HG02870 (cell line): ENCODE data around the gene XYLT1.

ENCODE experiments used
- ATAC-seq: cut with Tn5 transposase; IDR thresholded peaks from one replicate; pipeline ENCODE4 v1.9.1; 2021; ENCODE audit warnings: mild to moderate bottlenecking, moderate library complexity; ENCODE audit not compliant: unreplicated experiment

XYLT1 gene

DNA sequence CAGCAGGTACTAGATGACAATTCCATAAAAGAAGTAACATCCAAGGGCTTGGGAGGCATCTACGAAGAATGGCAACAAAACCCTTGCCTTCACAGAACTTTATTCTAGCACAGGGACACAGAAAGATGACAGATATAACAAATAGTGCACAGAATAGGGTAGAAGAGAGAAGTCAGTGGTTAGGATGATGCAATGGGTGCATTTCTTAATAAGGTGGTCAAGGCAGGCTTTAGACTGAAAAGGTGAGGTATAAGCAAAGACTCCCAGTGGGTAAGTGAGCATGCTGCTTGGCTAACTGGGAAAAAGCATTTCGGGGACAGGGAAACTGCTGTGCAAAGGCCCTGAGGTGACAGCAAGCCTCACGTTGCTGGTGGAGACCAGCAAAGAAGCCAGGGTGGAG lies 175.9 kb downstream of the XYLT1 start:
- no peak for ATAC-seq

DNA sequence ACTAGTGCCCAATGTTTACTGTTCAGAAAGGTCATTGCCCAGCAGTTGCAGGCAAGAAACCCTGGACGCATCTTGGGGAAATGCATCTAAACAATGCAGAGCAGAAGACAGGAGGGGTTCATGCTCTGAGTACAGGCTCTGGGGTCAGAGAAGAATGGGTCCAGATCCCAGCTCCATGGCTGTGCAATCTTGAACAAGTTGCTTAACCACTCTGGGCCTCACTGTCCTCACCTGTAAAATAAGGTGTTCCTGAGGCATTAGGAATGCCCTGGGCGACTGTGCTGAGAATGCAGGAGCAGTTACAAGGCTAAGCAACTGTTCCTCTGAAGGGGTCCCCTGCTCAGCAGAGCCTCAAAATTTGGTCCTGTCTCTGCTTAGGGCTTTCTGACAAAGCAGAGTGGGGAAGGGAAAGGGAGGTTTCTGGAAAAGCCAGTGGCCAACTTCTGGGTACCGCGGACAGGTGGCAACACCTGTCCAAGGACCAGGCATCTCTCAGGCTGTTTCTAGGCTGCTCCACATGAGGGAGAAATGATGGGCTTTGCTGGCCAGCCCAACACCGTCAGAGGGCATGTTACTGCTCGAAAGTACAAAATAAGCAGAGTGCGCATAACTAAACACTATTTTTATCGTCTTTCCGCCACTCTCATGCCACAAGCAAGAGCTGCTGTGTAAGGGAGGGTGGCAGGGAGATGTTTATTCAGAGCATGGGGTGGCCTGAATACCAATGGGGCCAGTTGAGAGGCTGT lies 176.8 kb downstream of the XYLT1 start:
- no peak for ATAC-seq

DNA sequence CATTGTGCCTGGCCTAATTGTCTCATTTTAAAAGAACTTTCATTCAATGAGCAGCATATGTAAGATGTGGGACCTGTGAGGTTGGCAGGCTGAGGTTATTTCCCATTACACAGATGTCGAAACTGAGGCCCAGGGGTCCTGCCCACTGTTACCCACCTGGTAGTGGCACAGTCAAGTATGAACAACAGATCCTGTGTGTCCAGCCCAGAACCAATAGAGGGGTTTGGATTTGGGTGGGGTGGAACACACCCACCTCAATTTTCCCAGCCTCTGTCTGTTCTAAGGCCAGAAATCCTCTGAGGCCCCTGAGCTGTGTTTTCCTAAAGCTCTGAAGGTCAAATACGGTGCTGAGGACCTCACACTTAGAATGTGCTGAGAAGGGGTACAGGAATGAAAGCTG lies 179.5 kb downstream of the XYLT1 start:
- no peak for ATAC-seq

DNA sequence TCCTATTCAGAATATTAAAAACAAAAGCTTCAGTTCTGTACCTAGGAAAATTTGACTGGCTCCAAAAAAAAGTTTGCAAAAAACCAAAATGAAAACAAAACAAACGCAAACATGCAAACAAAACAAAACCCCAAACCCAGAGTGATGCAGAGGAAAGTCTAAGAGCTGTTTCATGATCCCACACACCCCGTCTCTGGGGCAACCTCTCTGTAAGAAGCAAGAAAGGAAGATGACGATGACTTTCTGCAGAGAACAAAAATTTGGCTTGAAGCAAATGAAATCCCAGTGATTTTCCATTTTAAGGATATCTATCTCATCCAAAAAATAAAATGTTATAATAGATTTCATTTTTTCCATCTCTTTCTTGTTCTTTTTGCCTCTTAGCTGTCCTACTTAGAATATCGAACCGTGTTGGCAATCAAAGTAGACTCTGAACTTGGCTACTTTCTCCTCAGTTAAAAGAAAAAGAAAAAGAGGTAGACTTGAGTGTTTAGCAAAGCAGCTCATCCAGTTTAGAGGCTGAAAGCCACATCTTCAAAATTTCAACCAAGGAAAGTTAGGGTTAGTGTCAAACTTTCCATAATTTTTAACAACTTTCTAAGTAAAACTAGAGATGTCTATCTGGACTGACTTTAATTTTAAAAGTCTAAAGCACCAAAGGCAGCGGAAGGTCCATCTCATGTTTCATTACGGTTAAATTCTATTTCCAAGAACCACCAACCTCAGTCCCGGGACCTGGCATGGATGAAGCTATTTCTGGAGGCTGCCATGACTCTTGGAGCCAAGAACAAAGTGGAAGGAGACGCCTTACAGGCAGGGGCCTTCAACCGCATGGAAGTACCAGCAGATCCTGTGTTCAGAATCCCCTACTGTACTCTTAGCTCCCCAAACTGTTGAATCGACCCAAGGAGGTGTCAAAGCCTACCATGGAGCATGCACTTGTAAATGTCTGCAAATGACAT lies 180.8 kb downstream of the XYLT1 start:
- no peak for ATAC-seq

DNA sequence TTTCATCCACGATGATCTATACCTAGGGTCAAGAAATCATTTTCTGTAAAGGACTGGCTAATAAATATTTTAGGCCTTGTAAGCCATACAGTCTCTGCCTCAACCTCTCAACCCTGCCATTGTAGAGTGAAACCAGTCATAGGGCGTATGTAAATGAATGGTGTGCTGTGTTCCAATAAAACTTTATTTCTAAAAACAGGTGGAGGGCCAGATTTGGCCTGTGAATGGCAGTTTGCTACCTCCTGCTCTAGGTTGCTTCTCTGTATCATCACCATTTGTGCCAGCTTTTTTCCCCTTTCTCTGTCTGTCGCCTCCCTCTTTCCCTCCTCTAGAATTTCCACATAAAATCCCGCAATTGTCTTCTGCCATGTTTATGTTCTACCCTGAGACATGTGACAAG lies 181.7 kb downstream of the XYLT1 start:
- no peak for ATAC-seq

DNA sequence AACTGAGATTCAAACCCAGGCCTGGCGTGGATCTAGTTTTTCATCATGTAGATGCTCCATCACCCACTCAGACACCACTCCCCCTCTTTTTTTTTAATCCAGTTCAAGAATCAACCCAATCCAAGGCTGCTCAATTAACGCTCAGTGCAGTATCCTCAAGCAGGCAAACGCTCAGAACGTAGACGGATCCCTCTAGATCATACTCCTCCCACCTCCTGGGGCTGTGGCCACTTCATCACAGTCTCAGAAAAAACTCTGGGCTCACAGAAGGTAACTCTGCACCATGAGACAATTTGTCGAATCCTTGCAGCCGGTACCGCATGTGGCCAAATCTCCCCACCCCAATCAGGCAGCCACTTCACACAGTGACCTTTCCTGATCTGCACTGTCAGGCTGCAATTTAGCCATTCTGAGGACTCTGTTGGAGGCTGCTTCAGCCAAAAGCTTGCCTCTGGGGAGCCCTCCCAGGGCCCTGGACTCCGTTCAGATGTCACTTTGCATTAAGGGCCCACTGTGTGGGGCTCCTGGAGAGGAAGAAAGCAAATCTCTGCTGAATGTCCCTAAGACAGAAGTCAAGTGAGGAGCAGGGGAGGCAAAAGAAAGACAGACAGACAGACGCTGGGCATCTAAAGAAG lies 183.5 kb downstream of the XYLT1 start:
- ATAC-seq: no peak

DNA sequence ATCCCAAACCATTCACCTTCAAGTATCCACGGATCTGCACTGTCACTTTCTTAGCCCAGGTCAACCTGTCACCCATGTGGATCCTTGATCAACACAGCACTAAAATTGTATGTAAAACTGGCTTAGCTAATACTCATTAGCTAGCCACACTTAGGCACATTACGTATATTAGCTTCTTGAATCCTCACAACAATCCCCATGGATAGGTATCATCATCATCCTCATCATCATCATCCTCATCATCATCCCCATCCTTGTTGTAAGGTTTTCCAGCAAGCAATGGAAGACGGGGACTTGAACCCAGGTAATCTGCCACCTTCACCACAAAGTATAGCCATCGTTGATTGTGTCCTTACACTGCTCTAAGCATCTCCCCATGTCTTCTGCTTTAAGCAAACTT lies 184.3 kb downstream of the XYLT1 start:
- ATAC-seq: no peak

DNA sequence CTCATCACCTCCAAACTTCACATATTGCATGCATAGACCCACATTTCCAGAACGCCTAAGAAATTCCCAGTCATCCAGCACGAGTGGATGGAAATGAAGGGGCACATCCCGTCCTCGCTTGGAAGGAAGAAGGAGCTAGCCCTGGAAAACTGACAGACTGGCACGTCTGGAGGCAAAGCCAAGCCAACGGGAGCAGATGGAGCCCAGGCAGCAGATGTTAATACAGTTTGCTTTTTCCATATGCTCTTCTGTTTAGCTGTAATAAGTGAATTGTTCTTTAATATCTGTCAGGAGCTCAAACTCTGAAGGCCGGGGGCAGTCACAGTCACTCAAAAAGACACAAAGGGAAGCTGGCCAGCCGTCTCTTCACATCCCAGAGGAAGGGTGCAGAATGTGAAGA lies 187.7 kb downstream of the XYLT1 start:
- ATAC-seq: no peak

DNA sequence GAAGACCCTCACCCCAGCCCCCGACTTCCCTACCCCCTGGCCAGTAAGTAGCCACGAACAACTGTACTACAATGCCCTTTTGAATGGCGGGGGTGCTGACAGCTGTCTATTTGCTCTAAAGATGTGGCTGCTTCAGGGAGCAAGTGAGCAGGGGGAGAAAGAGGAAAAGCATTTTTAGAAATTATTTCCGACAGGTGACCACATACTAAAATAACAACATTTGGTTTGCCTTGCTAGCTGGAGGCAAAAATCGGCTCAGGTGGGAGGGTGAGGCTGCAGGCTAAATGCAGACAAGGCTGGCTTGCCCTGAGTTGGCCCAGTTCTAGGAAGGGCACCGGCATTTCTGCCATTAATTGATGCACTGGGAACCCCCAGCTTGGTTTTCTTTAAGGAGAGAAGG lies 188.5 kb downstream of the XYLT1 start:
- no peak for ATAC-seq

DNA sequence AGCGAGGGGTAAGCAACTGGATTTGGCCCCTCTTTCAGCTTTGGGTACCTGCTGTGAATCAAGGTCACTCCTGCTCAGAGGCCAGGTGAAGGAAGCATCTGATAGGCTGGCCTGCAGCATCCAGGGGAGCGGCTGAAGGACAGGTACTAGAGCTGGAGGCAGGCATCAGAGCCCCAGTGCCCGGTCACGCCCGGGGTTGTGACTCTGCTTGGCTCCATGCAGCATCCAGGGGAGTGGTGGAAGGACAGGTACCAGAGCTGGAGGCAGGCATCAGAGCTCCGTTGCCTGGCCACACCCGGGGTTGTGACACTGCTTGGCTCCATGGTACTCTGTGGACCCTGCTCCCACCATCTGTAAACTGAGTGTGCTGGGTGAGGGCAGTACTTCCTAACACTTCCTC lies 189.7 kb downstream of the XYLT1 start:
- ATAC-seq: no peak

DNA sequence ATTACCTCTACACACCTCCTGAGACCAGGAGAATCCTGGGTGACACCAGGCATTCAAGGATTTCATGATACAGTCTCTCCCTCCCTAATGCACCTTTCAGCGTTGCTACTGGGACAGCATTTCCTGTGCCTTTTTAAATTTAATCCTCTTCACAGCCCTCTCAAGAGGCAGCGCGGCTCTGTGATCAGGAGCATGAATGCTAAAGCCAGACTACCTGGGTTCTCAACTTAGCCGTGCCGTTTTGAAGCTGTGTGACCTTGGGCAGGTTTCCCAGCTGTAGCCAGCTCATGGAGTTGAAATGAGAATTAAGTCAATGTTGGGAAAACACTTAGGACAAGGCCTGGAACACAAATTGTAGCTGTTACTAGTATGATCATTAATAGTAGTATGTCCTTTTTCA lies 191.8 kb downstream of the XYLT1 start:
- ATAC-seq: no peak

DNA sequence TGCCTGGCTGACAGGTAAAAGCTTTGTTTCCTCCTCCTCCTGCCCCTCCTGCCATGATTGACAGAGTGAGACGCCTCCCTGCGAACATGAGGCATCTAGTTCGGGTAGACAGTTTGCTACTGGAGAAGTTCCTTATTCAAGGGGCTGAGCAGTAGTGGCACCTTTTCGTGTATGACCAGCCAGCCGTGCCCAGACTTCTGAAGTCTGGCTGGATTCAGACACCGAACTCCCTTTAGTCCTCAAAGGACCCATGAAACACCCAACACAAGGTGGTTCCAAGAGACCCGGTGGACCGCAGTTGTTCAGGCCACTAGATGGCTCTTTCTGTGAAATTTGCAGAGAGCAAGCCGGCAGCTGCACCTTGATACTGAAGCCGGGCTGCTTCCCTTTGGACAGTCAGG lies 192.8 kb downstream of the XYLT1 start:
- ATAC-seq: no peak

DNA sequence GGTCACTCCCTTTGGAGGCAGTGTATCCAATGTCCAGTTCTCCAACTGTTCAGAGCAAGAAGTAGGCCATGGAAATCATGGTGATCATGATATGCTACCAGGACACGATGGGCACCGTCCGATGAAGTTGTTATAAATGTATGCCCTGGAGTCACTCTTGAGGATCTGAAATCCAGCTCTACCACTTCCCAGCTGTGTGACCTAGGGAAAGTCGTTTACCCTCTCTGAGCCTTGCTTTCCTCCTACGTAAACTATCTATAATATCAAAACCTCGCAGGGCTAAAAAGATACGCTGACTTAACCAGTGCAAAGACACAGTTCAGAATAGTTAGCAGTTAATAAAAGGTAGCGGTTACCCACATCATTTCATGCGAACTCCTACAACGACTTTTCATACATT lies 194.2 kb downstream of the XYLT1 start:
- no peak for ATAC-seq

DNA sequence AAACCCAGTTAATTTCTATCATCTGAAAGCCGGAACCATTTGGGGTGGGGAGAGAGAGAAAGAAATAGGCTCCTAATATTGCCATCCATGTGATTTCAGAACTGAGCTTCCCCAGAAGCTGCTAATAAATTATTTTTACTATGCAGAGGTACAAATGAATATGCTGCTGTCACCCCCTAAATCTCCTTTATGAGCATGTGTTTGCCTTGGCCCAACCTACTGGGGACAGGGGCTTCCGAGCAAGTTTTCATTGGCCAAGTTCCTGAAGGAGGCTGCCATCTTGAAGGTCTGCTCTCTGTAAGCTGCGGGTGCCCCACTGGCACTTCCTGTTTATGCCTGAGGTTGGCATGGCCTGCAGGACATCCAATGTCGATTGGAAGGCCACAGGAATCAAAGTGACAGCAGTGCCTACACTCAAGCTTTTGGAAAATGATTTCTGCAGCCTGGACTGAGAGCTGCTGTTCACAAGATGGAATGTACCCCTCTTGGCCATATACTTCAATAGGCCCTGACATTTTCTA lies 194.7 kb downstream of the XYLT1 start:
- no peak for ATAC-seq

DNA sequence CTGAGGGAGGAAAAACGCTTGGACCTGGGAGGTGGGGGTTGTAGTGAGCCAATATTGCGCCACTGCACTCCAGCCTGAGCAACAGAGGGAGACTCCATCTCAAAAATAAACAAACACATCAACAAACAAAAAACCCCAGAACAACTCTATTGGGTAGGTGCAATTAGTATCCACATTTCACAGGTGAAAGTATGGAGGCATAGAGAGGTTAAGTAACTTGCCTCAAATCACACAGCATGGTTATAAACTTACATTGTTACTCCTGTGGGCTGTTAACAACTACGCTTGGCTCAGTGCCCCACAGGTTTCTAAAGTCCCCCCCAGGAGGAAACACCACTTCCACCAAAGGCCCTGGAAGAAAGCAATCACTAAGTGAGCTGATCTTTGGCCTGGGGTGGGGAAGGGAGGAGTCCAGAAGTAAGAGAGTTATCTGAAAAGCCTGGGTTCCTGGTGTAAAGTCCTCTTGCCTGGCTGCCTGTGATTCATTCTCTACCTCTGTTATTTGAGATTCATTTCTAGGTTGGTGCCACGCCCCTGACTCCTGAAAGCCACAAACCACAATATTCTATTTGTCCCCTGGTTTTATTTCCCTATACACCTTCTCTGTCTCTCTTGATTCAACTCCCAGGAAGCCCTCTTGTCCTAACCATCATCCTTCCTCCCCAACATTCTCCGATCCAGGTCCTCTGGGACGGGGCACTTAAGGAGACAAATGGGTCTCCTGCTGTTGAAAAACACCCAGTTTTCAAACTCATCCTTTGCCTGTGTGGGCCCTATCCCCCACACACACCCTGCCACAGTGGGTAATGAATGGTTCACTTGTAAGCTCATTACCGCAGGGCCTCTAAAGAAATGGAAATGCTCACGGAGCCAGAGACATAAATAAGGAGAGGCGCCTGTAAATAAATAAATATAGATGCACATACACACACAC lies 195.4 kb downstream of the XYLT1 start:
- no peak for ATAC-seq

DNA sequence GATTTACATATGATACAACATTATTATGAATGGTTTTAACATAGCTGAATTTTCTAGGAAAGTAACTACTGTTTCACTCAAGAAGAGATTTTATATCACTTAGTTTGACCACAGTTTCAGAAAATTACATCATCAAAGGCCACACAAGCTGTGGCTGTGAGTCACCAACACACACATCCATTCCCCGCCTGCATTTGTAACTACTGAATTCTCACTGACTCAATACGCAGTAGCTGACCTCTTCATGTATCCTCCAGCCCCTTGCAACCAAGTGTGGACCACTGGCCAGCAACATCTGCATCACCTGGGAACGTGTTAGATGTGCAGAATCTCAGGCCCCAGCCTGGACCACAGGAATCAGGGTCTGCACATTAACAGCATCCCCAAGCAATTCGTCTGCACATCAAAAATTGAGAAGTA lies 197.6 kb downstream of the XYLT1 start:
- ATAC-seq: no peak

DNA sequence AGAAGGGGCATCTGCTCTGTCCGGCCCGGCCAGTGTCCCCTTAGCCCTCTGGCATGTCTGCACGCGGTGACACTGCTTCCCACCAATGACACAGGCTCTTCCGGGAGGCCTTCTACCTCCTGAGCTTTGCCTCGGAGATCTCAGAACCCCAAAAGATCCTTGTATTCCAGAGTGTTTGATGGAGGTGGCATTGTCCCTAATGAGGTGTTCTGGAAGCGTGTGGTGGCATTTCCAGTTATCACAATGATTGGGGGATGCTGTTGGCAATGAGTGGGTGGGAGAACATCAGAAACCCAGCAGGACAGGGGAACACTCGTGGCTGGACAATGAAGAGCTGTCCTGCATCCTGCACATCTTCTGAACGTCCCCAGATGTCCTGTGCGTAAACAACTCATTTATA lies 198.0 kb downstream of the XYLT1 start:
- no peak for ATAC-seq

DNA sequence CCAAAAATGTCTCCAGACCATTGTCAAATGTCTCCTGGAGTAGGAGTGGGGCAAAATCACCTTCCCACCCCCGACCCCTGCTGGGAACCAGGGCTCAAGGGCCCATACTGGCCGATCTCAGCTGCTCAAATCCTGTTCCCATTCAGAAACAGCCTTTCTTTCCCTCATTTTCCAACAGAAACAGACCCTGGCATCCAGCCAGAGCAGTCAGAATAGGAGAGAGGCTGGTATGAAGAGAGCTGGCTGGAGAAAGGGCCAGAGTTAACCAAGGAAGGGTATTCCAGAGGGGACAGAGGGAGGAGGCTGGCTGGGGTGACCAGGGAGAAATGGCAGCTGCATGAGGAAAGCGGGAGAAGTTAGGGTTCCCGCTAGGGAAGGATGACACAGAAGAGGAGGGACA lies 199.1 kb downstream of the XYLT1 start:
- ATAC-seq: no peak

DNA sequence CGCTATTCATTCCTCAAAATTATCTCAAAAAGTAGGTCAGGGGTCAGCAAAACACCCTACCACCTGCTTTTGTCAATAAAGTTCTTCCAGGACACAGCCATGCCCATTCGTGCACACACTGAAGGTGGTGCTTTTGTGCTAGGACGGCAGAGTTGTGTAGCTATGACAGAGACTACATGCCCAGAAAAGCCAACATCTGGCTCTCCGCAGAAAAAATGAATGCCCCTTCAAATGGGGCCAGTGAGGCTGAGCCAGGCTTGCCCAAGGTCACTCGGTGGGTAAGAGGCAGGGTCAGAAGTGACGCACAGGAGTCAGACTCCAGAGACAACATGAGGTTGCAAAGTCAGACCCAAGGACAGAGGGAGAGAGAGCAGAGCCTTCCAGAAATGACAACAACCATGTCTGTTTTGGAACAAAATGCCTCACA lies 200.1 kb downstream of the XYLT1 start:
- no peak for ATAC-seq

DNA sequence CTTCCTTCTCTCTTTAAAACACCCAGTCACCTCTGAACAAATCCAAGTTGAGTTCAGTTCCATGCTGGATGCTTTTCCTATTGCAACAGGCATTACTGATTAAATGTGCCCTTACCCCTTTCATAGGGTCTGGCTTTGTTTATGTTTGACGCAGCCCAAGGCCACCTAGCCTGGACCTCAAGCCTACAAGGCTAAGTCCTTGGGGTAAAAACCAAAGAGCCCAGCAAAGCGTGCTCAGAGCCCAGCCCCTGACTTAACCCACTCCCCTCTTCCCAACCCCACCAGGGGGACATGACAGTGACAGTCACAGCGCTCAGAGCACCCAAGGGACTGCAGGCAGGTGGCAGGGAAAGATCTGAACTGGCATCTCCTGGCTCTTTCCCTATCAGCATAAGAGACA lies 200.6 kb downstream of the XYLT1 start:
- no peak for ATAC-seq
